ENCODE measurements around the gene ZNF432. TPM values are rescaled to one million over a fixed set of nuclear protein-coding genes. Genes with fewer than 3 reads are reported as not detected.

Gene ZNF432
- total and polyA plus RNA-seq, 2 of the 13 experiments (the other 11 are each of a cell fraction or from before 2014, with no cell fraction given): 4.1 to 8.7 TPM

DNA sequence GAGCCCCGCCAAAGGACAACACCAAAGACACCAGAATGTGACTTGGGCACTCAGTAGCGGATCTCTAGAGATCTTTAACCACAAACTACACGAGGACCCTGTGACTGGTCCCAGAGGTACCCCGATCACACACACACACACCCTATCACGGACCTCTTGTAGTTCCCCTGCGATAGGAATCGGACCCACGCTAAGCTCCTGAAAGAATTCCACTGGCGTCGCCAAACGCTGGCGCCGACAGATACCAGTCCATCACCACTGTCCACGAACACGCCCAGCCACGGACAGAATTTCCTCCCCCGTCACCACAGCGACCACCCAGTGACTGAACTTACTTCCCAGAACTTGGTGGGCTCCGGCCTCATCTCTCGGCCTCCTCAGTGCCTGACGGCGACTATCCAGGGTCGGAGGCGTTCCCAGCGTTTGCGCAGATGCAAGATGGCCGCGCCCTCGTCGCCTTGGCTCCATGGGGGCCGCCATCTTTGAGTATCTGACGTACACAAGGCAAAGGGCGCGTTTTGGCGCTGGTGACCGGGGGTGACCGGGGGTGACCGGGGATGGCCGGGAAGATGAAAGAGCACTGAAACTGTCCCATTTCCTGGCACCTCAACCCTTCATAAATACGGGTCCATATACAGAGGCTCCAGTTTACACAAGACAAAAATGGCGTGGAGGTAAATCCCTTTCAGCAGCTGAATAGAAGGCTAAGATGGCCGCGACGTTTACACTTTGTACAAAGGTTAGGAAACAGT, 40.7 kb downstream of the ZNF432 start, which contains the start of gene ZNF615 (continued):
- TF ChIP-seq, protein P1, sequence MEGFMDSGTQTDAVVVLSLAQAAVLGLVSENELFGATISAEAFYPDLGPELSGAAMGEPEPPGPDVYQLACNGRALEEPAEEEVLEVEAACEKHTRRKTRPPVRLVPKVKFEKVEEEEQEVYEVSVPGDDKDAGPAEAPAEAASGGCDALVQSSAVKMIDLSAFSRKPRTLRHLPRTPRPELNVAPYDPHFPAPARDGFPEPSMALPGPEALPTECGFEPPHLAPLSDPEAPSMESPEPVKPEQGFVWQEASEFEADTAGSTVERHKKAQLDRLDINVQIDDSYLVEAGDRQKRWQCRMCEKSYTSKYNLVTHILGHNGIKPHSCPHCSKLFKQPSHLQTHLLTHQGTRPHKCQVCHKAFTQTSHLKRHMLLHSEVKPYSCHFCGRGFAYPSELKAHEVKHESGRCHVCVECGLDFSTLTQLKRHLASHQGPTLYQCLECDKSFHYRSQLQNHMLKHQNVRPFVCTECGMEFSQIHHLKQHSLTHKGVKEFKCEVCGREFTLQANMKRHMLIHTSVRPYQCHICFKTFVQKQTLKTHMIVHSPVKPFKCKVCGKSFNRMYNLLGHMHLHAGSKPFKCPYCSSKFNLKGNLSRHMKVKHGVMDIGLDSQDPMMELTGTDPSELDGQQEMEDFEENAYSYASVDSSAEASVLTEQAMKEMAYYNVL (CRISPR knock-in tag; IDR thresholded peaks at IDR 0.05; ENCODE audit: borderline replicate concordance): peak; percentile 54; the same call in 1 of the 2 replicates
- TF ChIP-seq, protein P2, sequence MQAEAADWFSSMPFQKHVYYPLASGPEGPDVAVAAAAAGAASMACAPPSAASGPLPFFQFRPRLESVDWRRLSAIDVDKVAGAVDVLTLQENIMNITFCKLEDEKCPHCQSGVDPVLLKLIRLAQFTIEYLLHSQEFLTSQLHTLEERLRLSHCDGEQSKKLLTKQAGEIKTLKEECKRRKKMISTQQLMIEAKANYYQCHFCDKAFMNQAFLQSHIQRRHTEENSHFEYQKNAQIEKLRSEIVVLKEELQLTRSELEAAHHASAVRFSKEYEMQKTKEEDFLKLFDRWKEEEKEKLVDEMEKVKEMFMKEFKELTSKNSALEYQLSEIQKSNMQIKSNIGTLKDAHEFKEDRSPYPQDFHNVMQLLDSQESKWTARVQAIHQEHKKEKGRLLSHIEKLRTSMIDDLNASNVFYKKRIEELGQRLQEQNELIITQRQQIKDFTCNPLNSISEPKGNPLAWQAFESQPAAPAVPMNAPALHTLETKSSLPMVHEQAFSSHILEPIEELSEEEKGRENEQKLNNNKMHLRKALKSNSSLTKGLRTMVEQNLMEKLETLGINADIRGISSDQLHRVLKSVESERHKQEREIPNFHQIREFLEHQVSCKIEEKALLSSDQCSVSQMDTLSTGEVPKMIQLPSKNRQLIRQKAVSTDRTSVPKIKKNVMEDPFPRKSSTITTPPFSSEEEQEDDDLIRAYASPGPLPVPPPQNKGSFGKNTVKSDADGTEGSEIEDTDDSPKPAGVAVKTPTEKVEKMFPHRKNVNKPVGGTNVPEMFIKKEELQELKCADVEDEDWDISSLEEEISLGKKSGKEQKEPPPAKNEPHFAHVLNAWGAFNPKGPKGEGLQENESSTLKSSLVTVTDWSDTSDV (CRISPR knock-in tag; IDR thresholded peaks at IDR 0.05): 0 out of 2 replicates have a peak, but pooled peaks have one; percentile 22
- TF ChIP-seq, protein P3, sequence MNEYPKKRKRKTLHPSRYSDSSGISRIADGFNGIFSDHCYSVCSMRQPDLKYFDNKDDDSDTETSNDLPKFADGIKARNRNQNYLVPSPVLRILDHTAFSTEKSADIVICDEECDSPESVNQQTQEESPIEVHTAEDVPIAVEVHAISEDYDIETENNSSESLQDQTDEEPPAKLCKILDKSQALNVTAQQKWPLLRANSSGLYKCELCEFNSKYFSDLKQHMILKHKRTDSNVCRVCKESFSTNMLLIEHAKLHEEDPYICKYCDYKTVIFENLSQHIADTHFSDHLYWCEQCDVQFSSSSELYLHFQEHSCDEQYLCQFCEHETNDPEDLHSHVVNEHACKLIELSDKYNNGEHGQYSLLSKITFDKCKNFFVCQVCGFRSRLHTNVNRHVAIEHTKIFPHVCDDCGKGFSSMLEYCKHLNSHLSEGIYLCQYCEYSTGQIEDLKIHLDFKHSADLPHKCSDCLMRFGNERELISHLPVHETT (CRISPR knock-in tag; conservative IDR thresholded peaks at IDR 0.05): peak; percentile 10; the same call in 1 of the 2 replicates
- TF ChIP-seq ZNF605 (CRISPR knock-in tag; IDR thresholded peaks at IDR 0.05): 0 out of 2 replicates have a peak, but pooled peaks have one; percentile 46
- peak; percentile 84 for TF ChIP-seq ZNF274 (CRISPR knock-in tag; IDR thresholded peaks at IDR 0.05)
- TF ChIP-seq ZNF746 (CRISPR knock-in tag; IDR thresholded peaks at IDR 0.05): 0 out of 2 replicates have a peak, but pooled peaks have one; percentile 35
- TF ChIP-seq, protein P4, sequence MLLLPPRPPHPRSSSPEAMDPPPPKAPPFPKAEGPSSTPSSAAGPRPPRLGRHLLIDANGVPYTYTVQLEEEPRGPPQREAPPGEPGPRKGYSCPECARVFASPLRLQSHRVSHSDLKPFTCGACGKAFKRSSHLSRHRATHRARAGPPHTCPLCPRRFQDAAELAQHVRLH (CRISPR knock-in tag; IDR thresholded peaks at IDR 0.05; ENCODE audit: borderline replicate concordance, low read depth): no peak; the same call in 1 of the 2 replicates
- no peak for TF ChIP-seq ZNF263 (CRISPR knock-in tag; IDR thresholded peaks at IDR 0.05)
- peak; percentile 65 for TF ChIP-seq XRCC5 (optimal IDR thresholded peaks at IDR 0.05; ENCODE audit: low read length)
- peak; percentile 42; the same call in 1 of the 2 replicates for TF ChIP-seq SOX5 (CRISPR knock-in tag; IDR thresholded peaks at IDR 0.05; ENCODE audit: borderline replicate concordance)
- TF ChIP-seq NCOA1 (CRISPR knock-in tag; IDR thresholded peaks at IDR 0.05): peak; percentile 43; the same call in 1 of the 2 replicates
- no peak for TF ChIP-seq THYN1 (CRISPR knock-in tag; IDR thresholded peaks at IDR 0.05; ENCODE audit: borderline replicate concordance, low read depth)
- TF ChIP-seq, protein P5, sequence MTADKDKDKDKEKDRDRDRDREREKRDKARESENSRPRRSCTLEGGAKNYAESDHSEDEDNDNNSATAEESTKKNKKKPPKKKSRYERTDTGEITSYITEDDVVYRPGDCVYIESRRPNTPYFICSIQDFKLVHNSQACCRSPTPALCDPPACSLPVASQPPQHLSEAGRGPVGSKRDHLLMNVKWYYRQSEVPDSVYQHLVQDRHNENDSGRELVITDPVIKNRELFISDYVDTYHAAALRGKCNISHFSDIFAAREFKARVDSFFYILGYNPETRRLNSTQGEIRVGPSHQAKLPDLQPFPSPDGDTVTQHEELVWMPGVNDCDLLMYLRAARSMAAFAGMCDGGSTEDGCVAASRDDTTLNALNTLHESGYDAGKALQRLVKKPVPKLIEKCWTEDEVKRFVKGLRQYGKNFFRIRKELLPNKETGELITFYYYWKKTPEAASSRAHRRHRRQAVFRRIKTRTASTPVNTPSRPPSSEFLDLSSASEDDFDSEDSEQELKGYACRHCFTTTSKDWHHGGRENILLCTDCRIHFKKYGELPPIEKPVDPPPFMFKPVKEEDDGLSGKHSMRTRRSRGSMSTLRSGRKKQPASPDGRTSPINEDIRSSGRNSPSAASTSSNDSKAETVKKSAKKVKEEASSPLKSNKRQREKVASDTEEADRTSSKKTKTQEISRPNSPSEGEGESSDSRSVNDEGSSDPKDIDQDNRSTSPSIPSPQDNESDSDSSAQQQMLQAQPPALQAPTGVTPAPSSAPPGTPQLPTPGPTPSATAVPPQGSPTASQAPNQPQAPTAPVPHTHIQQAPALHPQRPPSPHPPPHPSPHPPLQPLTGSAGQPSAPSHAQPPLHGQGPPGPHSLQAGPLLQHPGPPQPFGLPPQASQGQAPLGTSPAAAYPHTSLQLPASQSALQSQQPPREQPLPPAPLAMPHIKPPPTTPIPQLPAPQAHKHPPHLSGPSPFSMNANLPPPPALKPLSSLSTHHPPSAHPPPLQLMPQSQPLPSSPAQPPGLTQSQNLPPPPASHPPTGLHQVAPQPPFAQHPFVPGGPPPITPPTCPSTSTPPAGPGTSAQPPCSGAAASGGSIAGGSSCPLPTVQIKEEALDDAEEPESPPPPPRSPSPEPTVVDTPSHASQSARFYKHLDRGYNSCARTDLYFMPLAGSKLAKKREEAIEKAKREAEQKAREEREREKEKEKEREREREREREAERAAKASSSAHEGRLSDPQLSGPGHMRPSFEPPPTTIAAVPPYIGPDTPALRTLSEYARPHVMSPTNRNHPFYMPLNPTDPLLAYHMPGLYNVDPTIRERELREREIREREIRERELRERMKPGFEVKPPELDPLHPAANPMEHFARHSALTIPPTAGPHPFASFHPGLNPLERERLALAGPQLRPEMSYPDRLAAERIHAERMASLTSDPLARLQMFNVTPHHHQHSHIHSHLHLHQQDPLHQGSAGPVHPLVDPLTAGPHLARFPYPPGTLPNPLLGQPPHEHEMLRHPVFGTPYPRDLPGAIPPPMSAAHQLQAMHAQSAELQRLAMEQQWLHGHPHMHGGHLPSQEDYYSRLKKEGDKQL (CRISPR knock-in tag; IDR thresholded peaks at IDR 0.05; ENCODE audit: low read depth): no peak
- TF ChIP-seq FOXP1 (IDR thresholded peaks at IDR 0.05): no peak
- no peak for TF ChIP-seq FOXP1 (CRISPR knock-in tag; IDR thresholded peaks at IDR 0.05)
